Astrocyte of the spinal cord (primary cell): ENCODE results near the gene RABGAP1L.

Experiments
- DNase-seq: peaks from one replicate; pipeline ENCODE4 v3.0.0; 2011; ENCODE audit warnings: low read depth, low spot score
- H3K4me3 ChIP-seq: 2 replicates; pipeline ENCODE4 v1.5.1; 2011; ENCODE audit warnings: low read depth, mild to moderate bottlenecking, low read length, moderate library complexity
- in situ Hi-C: cut with HindIII; loops from 2 replicates; pipeline ENCODE4 v1.10.0; 2017; ENCODE audit warnings: low sequenced_read_pairs
- TF ChIP-seq, protein P1 (sequence below): IDR thresholded peaks from 2 replicates; pipeline ENCODE4 v1.5.1; 2012; ENCODE audit warnings: low read depth, mild to moderate bottlenecking, low read length, inconsistent platforms

Gene RABGAP1L

DNA sequence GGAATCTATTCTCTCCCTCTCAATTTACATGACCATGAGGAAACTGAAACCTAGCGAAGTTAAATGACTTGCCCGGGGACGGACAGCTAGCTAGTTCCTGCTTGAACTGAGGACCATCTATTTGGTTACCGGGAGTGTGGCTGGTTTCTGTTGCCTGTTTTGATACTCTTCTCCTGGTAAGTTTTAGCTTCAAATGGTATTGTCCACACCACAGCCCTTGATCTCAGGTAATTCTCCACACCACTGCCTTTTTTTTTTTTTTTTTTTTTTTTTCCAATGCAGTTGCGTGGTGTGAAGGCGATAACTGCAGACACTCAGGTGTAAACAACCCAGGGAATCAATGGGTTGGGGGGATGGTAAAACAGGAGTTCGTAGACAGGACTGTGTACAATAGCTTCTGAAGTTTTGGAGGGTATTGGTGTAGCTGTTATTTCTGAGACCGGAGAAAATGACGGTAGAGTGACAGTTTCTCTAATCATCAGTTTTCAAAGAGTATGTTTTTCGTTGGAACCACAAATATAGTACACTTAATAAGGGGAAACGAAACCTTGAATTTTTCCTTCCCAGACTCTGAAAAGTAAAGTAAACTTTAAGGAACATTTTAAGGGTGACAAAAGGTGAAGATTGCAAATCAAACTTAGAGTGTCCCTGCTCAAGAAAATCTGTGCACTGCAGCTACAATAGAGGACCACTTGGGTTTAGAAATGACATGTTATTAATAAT is 715.2 kb downstream of the RABGAP1L start:
- no peak overlapping the region for H3K4me3 ChIP-seq
- no peak for DNase-seq
- in situ Hi-C loops = no loop called here
- TF ChIP-seq, protein P1, sequence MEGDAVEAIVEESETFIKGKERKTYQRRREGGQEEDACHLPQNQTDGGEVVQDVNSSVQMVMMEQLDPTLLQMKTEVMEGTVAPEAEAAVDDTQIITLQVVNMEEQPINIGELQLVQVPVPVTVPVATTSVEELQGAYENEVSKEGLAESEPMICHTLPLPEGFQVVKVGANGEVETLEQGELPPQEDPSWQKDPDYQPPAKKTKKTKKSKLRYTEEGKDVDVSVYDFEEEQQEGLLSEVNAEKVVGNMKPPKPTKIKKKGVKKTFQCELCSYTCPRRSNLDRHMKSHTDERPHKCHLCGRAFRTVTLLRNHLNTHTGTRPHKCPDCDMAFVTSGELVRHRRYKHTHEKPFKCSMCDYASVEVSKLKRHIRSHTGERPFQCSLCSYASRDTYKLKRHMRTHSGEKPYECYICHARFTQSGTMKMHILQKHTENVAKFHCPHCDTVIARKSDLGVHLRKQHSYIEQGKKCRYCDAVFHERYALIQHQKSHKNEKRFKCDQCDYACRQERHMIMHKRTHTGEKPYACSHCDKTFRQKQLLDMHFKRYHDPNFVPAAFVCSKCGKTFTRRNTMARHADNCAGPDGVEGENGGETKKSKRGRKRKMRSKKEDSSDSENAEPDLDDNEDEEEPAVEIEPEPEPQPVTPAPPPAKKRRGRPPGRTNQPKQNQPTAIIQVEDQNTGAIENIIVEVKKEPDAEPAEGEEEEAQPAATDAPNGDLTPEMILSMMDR = no peak

- TF ChIP-seq, protein P1 = no peak
- no peak for DNase-seq
- no peak overlapping the region for H3K4me3 ChIP-seq
- in situ Hi-C loops = no loop called here
These were observed 716.0 kb downstream of the RABGAP1L start for GRCh38 chr1:174875306-174875705.

DNA sequence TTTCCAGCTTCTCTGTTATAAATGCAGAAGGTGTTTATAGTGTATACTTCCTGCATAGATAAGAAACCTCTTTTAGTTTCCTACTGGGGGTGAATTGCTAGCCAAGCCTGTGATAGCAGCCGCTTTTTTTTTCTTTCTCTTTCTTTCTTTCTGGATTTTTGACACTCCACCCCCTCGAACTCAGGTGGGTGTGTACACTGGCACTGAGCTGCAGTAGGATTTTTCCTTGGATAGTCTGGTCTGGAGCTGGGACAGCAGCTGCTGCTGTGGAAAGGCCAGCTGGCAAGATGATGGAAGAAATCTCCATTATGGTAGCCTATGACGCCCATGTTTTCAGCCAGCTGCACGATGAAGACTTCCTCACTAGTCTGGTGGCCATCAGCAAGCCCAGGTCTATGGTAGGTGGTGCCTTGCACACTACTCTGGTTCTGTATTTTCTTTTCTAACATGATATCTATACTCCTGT is 717.9 kb downstream of the RABGAP1L start:
- TF ChIP-seq, protein P1 = no peak
- DNase-seq = no peak
- in situ Hi-C loops = no loop called here
- H3K4me3 ChIP-seq = no peak overlapping the region

DNA sequence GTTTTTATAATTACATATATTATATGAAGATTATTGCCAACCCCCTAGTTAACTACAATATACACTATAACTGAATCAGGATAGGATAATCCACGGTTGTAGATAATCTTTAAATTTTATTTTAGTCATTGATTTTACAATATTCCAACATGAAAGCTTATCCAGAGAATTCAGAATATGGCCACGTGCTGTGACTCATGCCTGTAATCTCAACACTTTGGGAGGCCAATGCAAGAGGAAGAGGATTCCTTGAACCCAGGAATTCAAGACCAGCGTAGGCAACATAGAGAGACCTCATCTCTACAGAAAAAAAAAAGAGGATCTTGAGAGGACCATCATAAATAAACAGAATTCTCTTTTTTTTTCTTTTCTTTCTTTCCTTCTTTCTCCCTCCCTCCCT is 720.9 kb downstream of the RABGAP1L start:
- TF ChIP-seq, protein P1 = no peak
- no peak overlapping the region for H3K4me3 ChIP-seq
- in situ Hi-C loops = no loop called here
- DNase-seq = no peak

DNA sequence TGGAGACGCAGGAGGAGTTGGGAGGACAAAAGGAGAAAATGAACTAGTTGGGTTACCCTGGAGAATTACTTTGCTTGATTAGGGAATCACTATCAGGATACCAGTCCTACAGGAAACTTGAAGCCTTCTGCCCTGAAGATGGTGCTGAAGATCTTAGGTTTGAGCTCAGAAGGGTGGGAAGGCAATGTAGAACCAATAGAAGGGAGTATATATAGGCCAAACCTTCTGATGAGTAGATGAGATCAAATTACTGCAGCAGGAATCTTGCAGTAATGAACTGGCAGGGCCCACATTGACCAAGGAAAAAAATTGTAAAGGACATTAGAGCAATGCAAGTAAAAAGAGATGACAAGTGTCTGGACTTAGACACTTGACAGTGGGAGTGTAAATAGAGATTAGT is 724.1 kb downstream of the RABGAP1L start:
- in situ Hi-C loops = no loop called here
- no peak overlapping the region for H3K4me3 ChIP-seq
- peak; percentile 17 for DNase-seq
- TF ChIP-seq, protein P1 = peak; percentile 12

DNA sequence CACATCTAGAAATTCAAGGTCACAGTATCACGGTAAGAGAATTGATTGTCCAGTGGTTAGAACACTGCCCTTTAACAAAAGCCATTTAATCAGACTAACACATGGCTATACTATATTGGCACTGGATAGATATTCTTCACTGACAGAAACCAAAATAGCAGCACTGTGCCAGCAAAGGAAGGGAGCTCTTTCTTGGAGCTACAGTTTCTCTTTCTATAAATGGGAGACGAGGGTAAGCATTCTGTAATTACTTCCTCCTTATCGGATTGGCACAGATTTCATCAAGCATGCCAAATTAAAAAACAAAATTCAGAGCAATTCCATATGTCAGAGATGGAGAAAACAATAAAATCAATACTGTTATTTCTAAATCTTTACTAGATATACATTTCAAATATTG is 724.7 kb downstream of the RABGAP1L start:
- TF ChIP-seq, protein P1 = no peak
- DNase-seq = no peak
- in situ Hi-C loops = no loop called here
- no peak overlapping the region for H3K4me3 ChIP-seq
